ENCODE results near the gene VSTM1.

The VSTM1 gene

GRCh38 chr19:54013866-54014265 is 49.8 kb downstream of the VSTM1 start:
- DNase-seq (ENCODE audit: low read depth in 2 of 3, low spot score in 2 of 3): no peak

GRCh38 chr19:54011507-54012211 is 52.0 kb downstream of the VSTM1 start:
- DNase-seq (ENCODE audit: low read depth in 2 of 3, low spot score in 2 of 3): no peak

GRCh38 chr19:54010474-54010873 is 53.2 kb downstream of the VSTM1 start:
- DNase-seq (ENCODE audit: low read depth in 2 of 3, low spot score in 2 of 3): no peak

- no peak for DNase-seq (ENCODE audit: low read depth in 2 of 3, low spot score in 2 of 3)
Measured at GRCh38 chr19:54009440-54009839, 54.3 kb downstream of the VSTM1 start.

GRCh38 chr19:54002495-54003315 is 61.0 kb downstream of the VSTM1 start:
- DNase-seq (ENCODE audit: low read depth in 2 of 3, low spot score in 2 of 3): no peak

GRCh38 chr19:54001496-54001895 is 62.2 kb downstream of the VSTM1 start:
- no peak for DNase-seq (ENCODE audit: low read depth in 2 of 3, low spot score in 2 of 3)

- DNase-seq (ENCODE audit: low read depth in 2 of 3, low spot score in 2 of 3): no peak
Measured at GRCh38 chr19:53999694-54000093, 64.0 kb downstream of the VSTM1 start.

GRCh38 chr19:53998223-53998622 is 65.5 kb downstream of the VSTM1 start:
- no peak for DNase-seq (ENCODE audit: low read depth in 2 of 3, low spot score in 2 of 3)

- no peak for DNase-seq (ENCODE audit: low read depth in 2 of 3, low spot score in 2 of 3)
Measured at GRCh38 chr19:53994811-53995210, 68.9 kb downstream of the VSTM1 start.

- no peak for DNase-seq (ENCODE audit: low read depth in 2 of 3, low spot score in 2 of 3)
Measured at GRCh38 chr19:53993448-53993847, 70.2 kb downstream of the VSTM1 start.

- DNase-seq (ENCODE audit: low read depth in 2 of 3, low spot score in 2 of 3): no peak
Measured at GRCh38 chr19:53992815-53993214, 70.9 kb downstream of the VSTM1 start.

GRCh38 chr19:53992211-53992610 is 71.5 kb downstream of the VSTM1 start:
- DNase-seq (ENCODE audit: low read depth in 2 of 3, low spot score in 2 of 3): no peak

- no peak for DNase-seq (ENCODE audit: low read depth in 2 of 3, low spot score in 2 of 3)
Measured at GRCh38 chr19:53991224-53992113, 72.2 kb downstream of the VSTM1 start, which contains the start of gene CACNG6. TSS of gene CACNG6 (plus strand) at chr19:53991637. CDS start at chr19:53992878, 1,241 bp downstream.

Data from activated CD8-positive, alpha-beta memory T cell treated with anti-CD3 and anti-CD28 coated beads for 48 hours (primary cell).